Purkinje cell (primary cell): ENCODE results near the gene ZNF43. TPM values are rescaled to one million over a fixed set of nuclear protein-coding genes. Genes with fewer than 3 reads are reported as not detected.

Source experiments
- polyA plus RNA-seq: library from polyadenylated mRNA; unstranded; fragments of >200 nt; fragmentation: Nextera tagmentation; gene quantifications from 2 replicates; pipeline ENCODE4 v1.2.1, GENCODE V29; 2014

ZNF43 gene
- polyA plus RNA-seq, result 16.2 and 22.3 TPM in 2 replicates

DNA sequence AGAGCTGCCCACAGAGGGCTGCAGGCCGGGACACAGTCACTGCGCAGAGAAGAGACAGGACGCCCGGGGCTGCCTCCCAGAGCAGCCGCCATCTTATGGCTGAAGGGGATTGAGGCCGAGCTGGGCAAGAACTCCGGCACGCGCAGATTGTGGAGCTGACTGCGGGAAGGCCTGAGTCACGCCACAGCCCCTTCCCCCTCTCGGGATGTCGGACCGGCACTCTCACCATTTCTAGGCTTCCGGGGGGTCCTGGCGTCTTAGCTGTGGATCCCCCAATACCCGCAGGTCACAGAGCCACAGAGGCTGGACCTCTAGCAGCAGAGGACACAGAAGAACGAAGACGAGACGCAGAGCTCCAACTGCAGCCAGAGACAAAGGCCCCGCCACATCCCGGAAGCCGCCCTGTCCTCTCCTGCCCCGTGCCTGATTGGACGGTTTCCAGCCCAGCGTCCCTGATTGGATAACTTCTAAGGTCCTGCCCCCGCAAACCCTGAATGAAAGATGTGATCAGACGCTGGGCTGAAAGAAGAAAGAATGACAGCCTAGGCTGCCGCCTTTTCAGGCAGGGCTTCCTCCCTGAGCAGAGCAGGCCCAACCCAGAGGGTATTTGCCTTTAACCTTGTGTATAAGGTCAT, at the start of gene ZNF43:
Gene ZNF43, minus strand, starts transcription at position 373 of the 635 bp plus-strand sequence. Its CDS starts 144 bp downstream, at position 229.

GRCh38 chr19:21767065-21767800, 68.7 kb downstream of the ZNF43 start, which contains the start of gene ZNF100:
Gene ZNF100, minus strand, starts transcription at chr19:21767579. Its CDS starts 150 bp downstream, at chr19:21767429.

Other genes starting within 250 kb of the ZNF43 start
- 2.5 and 3.7 TPM in 2 replicates for gene ZNF100, start 68.6 kb downstream of the ZNF43 start, polyA plus RNA-seq
- gene ZNF208, start 174.8 kb upstream of the ZNF43 start, polyA plus RNA-seq, result 115 and 156 TPM in 2 replicates
- 3.8 and 5.2 TPM in 2 replicates for gene ZNF257, start 216.3 kb upstream of the ZNF43 start, polyA plus RNA-seq